Measurements from ENCODE around the gene ADGRE2. TPM values are rescaled to one million over a fixed set of nuclear protein-coding genes. Genes with fewer than 3 reads are reported as not detected.
A peak's percentile ranks its signal among the peaks of the same experiment; 100 is the strongest.
"Not testable (repeated sequence)": the region's sequence is repeated elsewhere in the genome, so short reads cannot be mapped to it uniquely, and the experiment has no call there.

The ADGRE2 gene
- total RNA-seq, 2 donors from 2014 or later, result 0.07 TPM

GRCh38 chr19:14796021-14796420 lies 17.7 kb upstream of the ADGRE2 start:
- Histone ChIP-seq H3K9me3 (ENCODE audit: control insufficient read depth, low read length) (peaks cover 81% of the 10 kb centered on the region), H3K27ac (ENCODE audit: low read depth, low read length) (no peak overlapping the region), H3K4me1 (ENCODE audit: control insufficient read depth, insufficient read depth, low read length) (no peaks in the 10 kb centered on the region), H3K27me3 (ENCODE audit: control insufficient read depth, insufficient read depth, low read length, poor library complexity, severe bottlenecking) (no peaks in the 10 kb centered on the region), H3K9ac (ENCODE audit: extremely low read depth, low read length, poor library complexity, severe bottlenecking) (no peak overlapping the region), H3K36me3 (ENCODE audit: control insufficient read depth, insufficient read depth, low read length) (no peaks in the 10 kb centered on the region), H3K4me3 (ENCODE audit: low read length) (no peak overlapping the region)
- Mint-ChIP-seq H3K36me3 (ENCODE audit: low read depth) (no peaks in the 10 kb centered on the region), H3K9me3 (peaks cover 65% of the 10 kb centered on the region), H3K4me3 (no peak overlapping the region), H3K27ac (no peak overlapping the region), H3K27me3 (ENCODE audit: insufficient read depth) (no peaks in the 10 kb centered on the region), H3K4me1 (no peaks in the 10 kb centered on the region)
- TF ChIP-seq, protein P1, sequence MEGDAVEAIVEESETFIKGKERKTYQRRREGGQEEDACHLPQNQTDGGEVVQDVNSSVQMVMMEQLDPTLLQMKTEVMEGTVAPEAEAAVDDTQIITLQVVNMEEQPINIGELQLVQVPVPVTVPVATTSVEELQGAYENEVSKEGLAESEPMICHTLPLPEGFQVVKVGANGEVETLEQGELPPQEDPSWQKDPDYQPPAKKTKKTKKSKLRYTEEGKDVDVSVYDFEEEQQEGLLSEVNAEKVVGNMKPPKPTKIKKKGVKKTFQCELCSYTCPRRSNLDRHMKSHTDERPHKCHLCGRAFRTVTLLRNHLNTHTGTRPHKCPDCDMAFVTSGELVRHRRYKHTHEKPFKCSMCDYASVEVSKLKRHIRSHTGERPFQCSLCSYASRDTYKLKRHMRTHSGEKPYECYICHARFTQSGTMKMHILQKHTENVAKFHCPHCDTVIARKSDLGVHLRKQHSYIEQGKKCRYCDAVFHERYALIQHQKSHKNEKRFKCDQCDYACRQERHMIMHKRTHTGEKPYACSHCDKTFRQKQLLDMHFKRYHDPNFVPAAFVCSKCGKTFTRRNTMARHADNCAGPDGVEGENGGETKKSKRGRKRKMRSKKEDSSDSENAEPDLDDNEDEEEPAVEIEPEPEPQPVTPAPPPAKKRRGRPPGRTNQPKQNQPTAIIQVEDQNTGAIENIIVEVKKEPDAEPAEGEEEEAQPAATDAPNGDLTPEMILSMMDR (conservative IDR thresholded peaks at IDR 0.05), result no peak
- WGBS, 2 experiments (ENCODE audit: insufficient coverage in 1 of 2, insufficient read length in 1 of 2), result 81 to 86% methylated on average over 10 to 11 of the region's 11 CpGs
- DNase-seq, result no peak

GRCh38 chr19:14795078-14795721 lies 16.8 kb upstream of the ADGRE2 start:
- TF ChIP-seq, protein P1 (conservative IDR thresholded peaks at IDR 0.05), result no peak
- Histone ChIP-seq H3K27me3 (ENCODE audit: control insufficient read depth, insufficient read depth, low read length, poor library complexity, severe bottlenecking) (no peaks in the 10 kb centered on the region), H3K9ac (ENCODE audit: extremely low read depth, low read length, poor library complexity, severe bottlenecking) (no peak overlapping the region), H3K4me1 (ENCODE audit: control insufficient read depth, insufficient read depth, low read length) (no peaks in the 10 kb centered on the region), H3K27ac (ENCODE audit: low read depth, low read length) (no peak overlapping the region), H3K36me3 (ENCODE audit: control insufficient read depth, insufficient read depth, low read length) (no peaks in the 10 kb centered on the region), H3K4me3 (ENCODE audit: low read length) (no peak overlapping the region), H3K9me3 (ENCODE audit: control insufficient read depth, low read length) (peaks cover 80% of the 10 kb centered on the region)
- DNase-seq, result no peak
- no peak overlapping the region for H3K27ac Mint-ChIP-seq
- no peak overlapping the region for H3K4me3 Mint-ChIP-seq
- H3K36me3 Mint-ChIP-seq (ENCODE audit: low read depth), result no peaks in the 10 kb centered on the region
- no peaks in the 10 kb centered on the region for H3K27me3 Mint-ChIP-seq (ENCODE audit: insufficient read depth)
- H3K9me3 Mint-ChIP-seq, result peaks cover 61% of the 10 kb centered on the region
- no peaks in the 10 kb centered on the region for H3K4me1 Mint-ChIP-seq
- WGBS, 2 experiments (ENCODE audit: insufficient coverage in 1 of 2, insufficient read length in 1 of 2), result 54 to 71% methylated on average over 4 to 5 of the region's 5 CpGs

DNA sequence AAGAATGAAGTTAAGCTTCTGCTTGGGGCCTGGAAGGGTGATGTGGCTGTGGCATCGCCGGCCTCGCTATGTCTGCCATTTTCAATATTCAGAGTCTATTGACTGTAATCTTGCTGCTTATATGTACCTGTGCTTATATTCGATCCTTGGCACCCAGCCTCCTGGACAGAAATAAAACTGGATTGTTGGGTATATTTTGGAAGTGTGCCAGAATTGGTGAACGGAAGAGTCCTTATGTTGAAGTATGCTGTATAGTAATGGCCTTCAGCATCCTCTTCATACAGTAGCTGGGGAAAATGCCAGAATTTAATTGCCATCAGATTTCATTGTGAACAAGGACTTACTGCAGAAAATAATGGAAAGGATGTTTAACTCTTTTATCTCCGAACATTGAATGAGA lies 13.9 kb upstream of the ADGRE2 start:
- H3K27ac Mint-ChIP-seq; H3K4me3 ChIP-seq (ENCODE audit: low read length); H3K4me1 ChIP-seq (ENCODE audit: control insufficient read depth, insufficient read depth, low read length); DNase-seq; H3K9ac ChIP-seq (ENCODE audit: extremely low read depth, low read length, poor library complexity, severe bottlenecking); H3K27me3 ChIP-seq (ENCODE audit: control insufficient read depth, insufficient read depth, low read length, poor library complexity, severe bottlenecking); H3K27me3 Mint-ChIP-seq (ENCODE audit: insufficient read depth); H3K36me3 Mint-ChIP-seq (ENCODE audit: low read depth); H3K36me3 ChIP-seq (ENCODE audit: control insufficient read depth, insufficient read depth, low read length); H3K27ac ChIP-seq (ENCODE audit: low read depth, low read length); H3K4me1 Mint-ChIP-seq; H3K4me3 Mint-ChIP-seq: not testable (repeated sequence)
- H3K9me3 ChIP-seq (ENCODE audit: control insufficient read depth, low read length), result peaks cover 67% of the 10 kb centered on the region
- peaks cover 45% of the 10 kb centered on the region for H3K9me3 Mint-ChIP-seq
- WGBS, 2 experiments (ENCODE audit: insufficient coverage in 1 of 2, insufficient read length in 1 of 2), result 76 to 77% methylated on average over 6 of the region's 6 CpGs

GRCh38 chr19:14786421-14786851 lies 8.1 kb upstream of the ADGRE2 start:
- H3K4me3 Mint-ChIP-seq, result no peak overlapping the region
- 68 to 70% methylated on average over 4 to 18 of the region's 18 CpGs for WGBS, 2 experiments (ENCODE audit: insufficient coverage in 1 of 2, insufficient read length in 1 of 2)
- Histone ChIP-seq H3K4me3 (ENCODE audit: low read length) (no peak overlapping the region), H3K27me3 (ENCODE audit: control insufficient read depth, insufficient read depth, low read length, poor library complexity, severe bottlenecking) (no peaks in the 10 kb centered on the region), H3K36me3 (ENCODE audit: control insufficient read depth, insufficient read depth, low read length) (no peaks in the 10 kb centered on the region), H3K9ac (ENCODE audit: extremely low read depth, low read length, poor library complexity, severe bottlenecking) (no peak overlapping the region), H3K9me3 (ENCODE audit: control insufficient read depth, low read length) (peaks cover 28% of the 10 kb centered on the region), H3K27ac (ENCODE audit: low read depth, low read length) (no peak overlapping the region), H3K4me1 (ENCODE audit: control insufficient read depth, insufficient read depth, low read length) (no peaks in the 10 kb centered on the region)
- DNase-seq, result peak; percentile 87
- peaks cover 27% of the 10 kb centered on the region for H3K9me3 Mint-ChIP-seq
- H3K36me3 Mint-ChIP-seq (ENCODE audit: low read depth), result no peaks in the 10 kb centered on the region
- TF ChIP-seq, protein P1 (conservative IDR thresholded peaks at IDR 0.05), result peak; percentile 85
- H3K4me1 Mint-ChIP-seq, result no peaks in the 10 kb centered on the region
- peaks cover 1% of the 10 kb centered on the region for H3K27me3 Mint-ChIP-seq (ENCODE audit: insufficient read depth)
- H3K27ac Mint-ChIP-seq, result no peak overlapping the region

DNA sequence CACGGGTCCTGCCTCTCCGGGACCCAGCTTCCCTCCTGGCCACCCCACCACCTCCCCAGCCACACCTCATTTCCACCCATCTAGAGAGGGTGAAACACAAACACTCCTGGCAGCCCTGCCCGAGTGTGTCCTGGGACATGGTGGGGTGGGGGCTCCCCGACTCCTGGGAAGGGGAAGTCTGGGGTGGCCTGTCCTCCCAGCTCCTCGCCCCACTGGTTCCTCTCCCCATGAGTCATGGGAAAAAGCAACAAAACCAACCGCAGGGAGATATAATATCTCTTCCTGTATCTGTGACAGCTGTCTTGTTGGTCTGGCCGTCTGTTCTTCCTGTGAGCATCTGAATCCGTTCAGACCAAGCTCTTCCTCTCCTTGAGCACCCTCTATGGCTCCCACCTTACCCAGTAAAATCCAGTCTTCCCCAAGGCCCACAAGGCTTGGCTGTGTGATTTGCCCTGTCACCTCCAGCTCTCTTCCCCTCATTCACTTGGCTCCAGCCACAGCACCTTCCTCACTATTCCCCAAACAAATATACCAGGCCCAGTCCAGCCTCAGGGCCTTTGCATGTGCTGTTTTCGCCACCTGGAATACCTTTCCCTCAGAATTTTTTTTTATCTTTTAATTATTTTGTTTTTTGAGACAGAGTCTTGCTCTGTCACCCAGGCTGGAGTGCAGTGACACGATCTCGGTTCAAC lies 6.9 kb upstream of the ADGRE2 start:
- H3K9me3 ChIP-seq (ENCODE audit: control insufficient read depth, low read length), result peaks cover 17% of the 10 kb centered on the region
- H3K27ac ChIP-seq (ENCODE audit: low read depth, low read length); H3K27me3 Mint-ChIP-seq (ENCODE audit: insufficient read depth); H3K4me3 ChIP-seq (ENCODE audit: low read length); H3K27me3 ChIP-seq (ENCODE audit: control insufficient read depth, insufficient read depth, low read length, poor library complexity, severe bottlenecking); H3K4me3 Mint-ChIP-seq; H3K4me1 ChIP-seq (ENCODE audit: control insufficient read depth, insufficient read depth, low read length); H3K4me1 Mint-ChIP-seq; H3K36me3 ChIP-seq (ENCODE audit: control insufficient read depth, insufficient read depth, low read length); H3K36me3 Mint-ChIP-seq (ENCODE audit: low read depth); H3K9ac ChIP-seq (ENCODE audit: extremely low read depth, low read length, poor library complexity, severe bottlenecking); H3K27ac Mint-ChIP-seq: not testable (repeated sequence)
- 63 to 81% methylated on average over 5 to 8 of the region's 11 CpGs for WGBS, 2 experiments (ENCODE audit: insufficient coverage in 1 of 2, insufficient read length in 1 of 2)
- peak; percentile 17 for DNase-seq
- H3K9me3 Mint-ChIP-seq, result peaks cover 23% of the 10 kb centered on the region

All from endodermal cell (in vitro differentiated cells).